ENCODE results near the gene BCDIN3D.
"Not testable (repeated sequence)": the region's sequence is repeated elsewhere in the genome, so short reads cannot be mapped to it uniquely, and the experiment has no call there.

BCDIN3D gene

GRCh38 chr12:49842519-49843352, at the start of gene BCDIN3D:
BCDIN3D (minus strand) TSS chr12:49843106; CDS start chr12:49843087, 19 bp downstream.
- DNase-seq, result peak; percentile 43 to 93 (median 86)

- DNase-seq, result no peak
These were observed 49.3 kb upstream of the BCDIN3D start for GRCh38 chr12:49892084-49892731.

DNA sequence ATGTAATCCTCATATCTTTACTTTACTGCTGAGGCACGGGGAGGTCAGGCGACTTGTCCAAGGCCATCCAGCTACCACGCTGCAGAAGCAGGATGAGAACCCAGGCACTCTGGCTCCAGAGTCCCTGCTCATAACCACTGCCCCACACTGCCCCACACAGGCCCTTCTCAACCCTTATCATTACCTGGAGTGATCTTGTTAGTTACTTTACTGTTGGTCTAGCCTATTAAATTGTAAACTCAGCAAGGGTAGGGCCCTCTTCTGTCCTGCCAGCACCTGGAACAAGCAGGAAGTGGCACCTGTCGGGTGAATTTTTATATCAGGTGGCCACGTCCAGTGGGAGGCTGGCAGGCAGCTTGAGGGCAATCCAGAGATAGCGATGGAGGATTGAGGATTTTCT, 48.6 kb upstream of the BCDIN3D start:
- no peak for DNase-seq

DNA sequence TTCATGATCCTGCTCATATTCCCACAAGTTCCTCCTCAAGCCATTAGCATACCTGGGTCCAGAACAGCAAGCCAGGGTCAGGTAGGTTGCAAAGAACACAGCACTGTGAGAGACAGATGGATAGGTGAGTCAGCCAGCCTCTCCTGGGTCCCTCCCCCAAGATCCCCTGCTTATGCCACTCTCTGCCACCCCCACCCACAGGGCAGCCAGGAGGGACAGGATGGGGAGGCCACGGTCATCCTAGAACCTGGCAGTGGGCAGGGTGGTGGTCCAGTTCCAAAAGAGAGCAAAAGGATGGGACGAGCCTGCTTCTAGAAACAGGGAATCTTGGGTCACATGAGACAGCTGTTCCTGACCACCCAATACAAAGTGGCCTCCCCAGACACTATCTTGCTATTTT, 48.1 kb upstream of the BCDIN3D start:
- no peak for DNase-seq

GRCh38 chr12:49890096-49890461, 47.2 kb upstream of the BCDIN3D start:
- no peak for DNase-seq

DNA sequence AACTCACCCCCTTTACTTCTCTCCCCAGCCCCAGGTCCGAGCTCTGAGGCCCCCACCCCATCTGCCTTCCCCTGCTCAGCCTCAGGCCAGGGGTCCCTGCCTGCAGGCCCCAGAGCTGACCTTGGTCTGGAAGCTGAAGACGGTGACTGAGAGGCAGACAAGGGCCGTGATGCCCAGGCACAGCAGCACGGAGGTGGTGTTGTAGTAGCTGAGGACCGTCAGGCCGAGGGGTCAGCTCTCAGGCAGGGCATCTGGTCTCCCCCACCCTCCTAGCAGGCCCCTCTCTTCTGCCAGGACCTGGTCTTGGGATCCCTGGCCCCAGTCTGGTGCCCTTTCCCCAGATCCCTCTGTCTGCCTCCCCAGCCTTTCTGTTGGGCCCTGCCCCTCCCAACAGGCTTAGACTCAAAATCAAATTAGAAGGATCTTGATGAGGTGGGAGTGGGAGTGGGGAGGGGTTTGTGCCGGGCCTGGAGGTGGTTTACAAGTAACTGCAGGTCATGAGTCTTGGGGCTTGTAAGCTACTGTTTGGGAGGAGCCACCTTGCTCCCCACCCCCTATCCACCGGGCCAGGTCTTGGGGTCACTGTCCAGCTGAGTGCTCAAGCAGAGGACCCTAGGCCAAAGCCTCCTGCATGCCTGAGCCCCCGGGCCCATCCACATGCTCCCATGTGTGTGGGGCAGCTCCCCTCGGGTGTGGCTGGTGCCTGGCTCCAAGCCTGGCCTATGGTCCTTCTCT, 46.6 kb upstream of the BCDIN3D start:
- no peak for DNase-seq

- no peak for DNase-seq
These were observed 45.7 kb upstream of the BCDIN3D start for GRCh38 chr12:49888461-49889151.

GRCh38 chr12:49887536-49888401, 44.9 kb upstream of the BCDIN3D start:
- DNase-seq, result no peak

GRCh38 chr12:49887091-49887490, 44.2 kb upstream of the BCDIN3D start:
- DNase-seq, result no peak

DNA sequence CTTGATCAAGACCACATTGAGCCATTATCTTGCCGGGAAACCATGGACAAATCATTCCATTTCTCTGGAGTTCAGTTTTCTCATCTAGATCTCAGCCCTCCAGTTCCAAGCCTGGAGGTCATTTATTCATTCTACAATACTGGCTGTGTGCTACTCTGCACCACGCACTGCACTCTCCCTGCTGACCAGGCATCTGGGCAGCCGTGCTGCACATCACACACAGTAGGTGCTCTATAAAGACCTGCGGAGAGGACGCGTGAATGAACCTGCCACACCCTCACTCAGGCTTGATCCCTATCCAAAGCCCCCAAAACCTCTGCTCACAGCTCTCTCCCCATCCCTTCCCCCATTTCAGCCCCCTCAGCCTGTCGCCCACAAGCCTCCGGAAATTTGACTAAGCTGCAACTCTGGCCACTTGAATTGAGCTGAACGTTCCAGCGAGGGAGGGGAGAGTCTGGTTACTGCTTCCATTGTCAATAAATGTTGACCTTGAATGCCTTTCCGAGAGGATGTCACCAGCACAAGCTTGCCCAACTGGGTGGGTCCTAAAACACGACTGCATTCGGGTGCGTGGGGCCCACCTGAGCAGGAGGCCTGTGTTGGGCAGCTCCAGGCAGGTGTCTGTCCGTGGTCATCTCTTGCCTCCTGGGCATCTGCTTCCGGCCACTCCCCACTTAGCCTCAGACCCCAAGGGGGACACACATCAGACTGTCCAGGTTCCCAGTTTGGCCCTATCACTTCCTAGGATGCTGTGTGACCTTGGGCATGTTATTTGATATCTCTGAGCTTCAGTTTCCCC, 43.0 kb upstream of the BCDIN3D start:
- no peak for DNase-seq

- no peak for DNase-seq
These were observed 42.2 kb upstream of the BCDIN3D start for GRCh38 chr12:49885118-49885517.

- no peak for DNase-seq
These were observed 40.1 kb upstream of the BCDIN3D start for GRCh38 chr12:49882851-49883464.

DNA sequence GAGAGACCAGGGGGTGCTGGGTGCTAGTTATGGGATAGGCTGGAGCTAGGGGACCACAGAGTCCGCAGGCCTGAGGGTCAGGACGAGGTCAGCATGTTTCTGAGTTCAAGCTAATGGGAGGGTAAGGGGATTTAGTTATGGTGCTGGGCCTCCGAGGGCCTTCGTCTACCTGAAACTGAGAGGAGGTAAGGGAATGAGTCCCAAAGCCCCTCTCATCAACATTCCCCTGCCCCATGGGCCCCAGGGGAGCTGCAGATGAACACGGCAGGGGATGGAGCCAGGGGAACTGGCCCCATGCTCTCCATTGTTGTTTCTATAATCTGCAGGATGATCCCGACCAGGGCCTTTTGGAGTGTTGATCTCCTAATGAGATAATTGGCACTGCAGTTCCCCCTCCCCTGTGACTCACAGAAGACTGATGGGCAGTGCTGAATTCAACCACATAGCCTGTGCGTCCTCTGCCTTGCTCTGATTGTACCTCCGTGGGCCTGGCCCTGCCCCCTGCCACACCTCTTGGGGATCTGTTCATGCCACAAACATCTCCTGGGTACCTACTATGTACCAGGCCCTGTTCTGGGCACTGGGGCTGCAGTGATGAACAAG, 39.4 kb upstream of the BCDIN3D start:
- DNase-seq, result no peak

- no peak for DNase-seq
These were observed 38.7 kb upstream of the BCDIN3D start for GRCh38 chr12:49881415-49882247.

DNA sequence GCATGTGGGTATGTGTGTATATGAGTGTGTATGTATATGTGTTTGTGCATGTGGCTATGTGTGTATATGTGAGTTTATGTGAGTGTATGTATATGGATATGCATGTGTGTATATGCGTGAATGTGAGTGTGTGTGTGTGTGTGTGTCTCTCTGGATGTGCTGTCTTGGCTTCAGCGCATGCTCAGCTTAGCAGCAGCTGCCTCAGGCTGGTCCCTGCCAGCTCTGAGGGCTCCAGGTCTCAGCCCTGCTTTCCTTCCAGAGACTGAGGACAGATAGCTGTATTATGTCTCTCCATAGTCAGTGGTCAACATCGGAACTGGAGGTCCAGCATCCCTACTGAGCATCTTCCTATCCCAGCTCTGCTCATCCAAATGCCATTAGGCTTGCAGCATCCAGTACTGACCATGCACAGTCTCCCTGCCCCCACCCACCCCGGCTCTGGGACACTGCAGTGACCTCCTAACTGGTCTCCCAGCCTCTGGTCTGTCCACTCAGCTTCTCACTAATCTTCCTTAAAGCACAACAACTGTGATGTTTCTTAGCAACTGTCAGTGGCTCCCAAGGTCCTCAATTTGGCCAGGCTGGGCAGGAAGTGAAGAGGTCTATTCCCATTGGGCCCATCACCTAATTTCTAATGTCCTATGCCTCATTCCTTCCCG, 38.0 kb upstream of the BCDIN3D start:
- DNase-seq, result no peak

DNA sequence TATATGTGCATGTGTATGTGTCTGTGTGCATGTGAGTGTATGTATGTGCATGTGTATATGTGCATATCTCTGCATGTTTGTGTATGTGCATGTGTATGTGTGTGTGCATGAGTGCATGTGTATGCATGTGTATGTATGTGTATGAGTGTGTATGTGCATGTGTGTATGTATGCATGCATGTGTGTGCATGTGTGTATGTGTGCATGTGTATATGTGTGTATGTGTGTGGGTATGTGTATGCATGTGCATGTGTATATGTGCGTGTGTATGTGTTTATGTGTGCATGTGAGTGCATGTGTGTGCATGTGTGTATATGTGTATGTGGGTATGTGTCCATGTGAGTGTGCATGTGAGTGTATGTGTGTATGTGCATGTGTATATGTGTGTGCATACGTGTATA, 36.2 kb upstream of the BCDIN3D start:
- not testable (repeated sequence) for DNase-seq

DNA sequence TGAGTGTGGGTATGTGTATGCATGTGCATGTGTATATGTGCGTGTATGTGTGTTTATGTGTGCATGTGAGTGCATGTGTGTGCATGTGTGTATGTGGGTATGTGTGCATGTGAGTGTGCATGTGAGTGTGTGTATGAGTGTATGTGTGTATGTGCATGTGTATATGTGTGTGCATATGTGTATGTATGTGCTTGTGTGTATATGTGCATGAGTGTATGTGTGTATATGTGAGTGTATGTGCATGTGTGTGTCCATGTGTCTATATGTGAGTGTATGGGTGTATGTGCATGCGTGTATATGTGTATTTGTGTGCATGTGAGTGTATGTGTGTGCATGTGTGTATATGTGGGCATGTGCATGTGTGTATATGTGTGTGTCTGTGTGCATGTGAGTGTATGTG, 35.1 kb upstream of the BCDIN3D start:
- DNase-seq, result no peak

GRCh38 chr12:49877066-49877465, 34.2 kb upstream of the BCDIN3D start:
- no peak for DNase-seq

Measured in C1 segment of cervical spinal cord (tissue), 14 donors.